ENCODE results near the gene HDAC4. TPM values are rescaled to one million over a fixed set of nuclear protein-coding genes. Genes with fewer than 3 reads are reported as not detected.

The HDAC4 gene
- total RNA-seq, 2 donors from 2014 or later = 38.7 to 50.9 TPM

DNA sequence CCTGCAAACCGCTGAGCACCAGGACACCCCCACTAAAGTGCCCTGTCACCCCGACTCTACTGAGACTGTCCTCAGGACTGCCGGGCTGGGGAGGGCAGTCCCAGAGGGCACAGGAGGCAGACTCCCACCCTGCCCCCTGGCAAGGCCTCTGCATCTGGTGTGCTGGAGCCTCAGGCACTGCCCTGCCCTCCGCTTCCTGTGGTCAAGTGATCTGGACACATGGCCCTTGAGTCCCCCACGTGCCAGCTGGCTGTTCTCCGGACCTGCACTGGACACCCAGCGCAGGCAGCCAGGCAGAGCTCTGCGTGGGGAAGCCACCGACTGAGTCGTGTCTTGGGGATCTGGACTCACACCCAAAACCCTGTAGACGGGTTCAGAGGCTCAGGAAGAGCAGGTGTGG lies 335.3 kb downstream of the HDAC4 start:
- DNase-seq = no peak
- no peak for ATAC-seq
- intact Hi-C loops (cut with DNase I, micrococcal nuclease) = no loop called here

DNA sequence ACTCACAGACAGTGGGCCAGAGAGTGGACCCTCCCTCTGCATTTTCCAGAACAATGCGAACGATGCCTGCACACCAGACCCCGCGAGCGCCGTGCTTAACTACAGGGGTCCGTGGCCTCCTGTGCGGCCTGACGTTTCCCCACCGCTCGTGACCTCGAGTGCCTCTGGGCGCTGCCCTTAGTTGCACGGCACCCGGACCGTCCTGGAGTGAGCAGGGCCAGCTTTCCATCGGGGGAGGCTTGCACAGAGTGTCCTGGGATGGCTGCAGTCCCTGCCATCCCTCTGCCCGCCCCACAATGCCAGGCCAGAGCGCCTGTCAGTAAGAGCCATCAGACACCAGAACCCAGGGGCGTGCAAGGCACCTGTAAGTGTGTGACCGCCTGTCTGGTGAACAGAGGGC lies 335.9 kb downstream of the HDAC4 start:
- DNase-seq (no peak), ATAC-seq (no peak)
- intact Hi-C loops (cut with DNase I, micrococcal nuclease) = no loop called here

DNA sequence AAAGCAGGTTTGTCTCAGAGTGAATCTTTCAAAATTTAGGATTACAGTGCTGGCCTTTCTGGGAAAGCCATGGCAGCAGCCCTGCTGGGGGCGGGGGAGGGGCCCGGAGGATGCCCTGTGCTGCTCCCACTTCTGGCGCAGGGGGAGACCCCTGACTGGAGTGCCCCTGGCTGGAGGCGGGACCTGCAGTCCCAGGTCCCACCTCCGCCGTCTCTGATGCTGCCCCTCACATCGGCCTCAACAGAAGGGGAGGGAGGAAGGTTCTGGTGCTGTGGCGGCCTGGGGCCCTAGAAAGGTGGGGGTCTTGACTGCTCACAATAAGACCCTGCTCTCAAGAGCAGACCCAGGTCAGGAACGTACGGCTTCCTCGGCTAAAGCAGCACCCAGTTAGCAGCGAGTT lies 336.6 kb downstream of the HDAC4 start:
- DNase-seq (no peak), ATAC-seq (no peak)
- intact Hi-C loops (cut with DNase I, micrococcal nuclease) = no loop called here

DNA sequence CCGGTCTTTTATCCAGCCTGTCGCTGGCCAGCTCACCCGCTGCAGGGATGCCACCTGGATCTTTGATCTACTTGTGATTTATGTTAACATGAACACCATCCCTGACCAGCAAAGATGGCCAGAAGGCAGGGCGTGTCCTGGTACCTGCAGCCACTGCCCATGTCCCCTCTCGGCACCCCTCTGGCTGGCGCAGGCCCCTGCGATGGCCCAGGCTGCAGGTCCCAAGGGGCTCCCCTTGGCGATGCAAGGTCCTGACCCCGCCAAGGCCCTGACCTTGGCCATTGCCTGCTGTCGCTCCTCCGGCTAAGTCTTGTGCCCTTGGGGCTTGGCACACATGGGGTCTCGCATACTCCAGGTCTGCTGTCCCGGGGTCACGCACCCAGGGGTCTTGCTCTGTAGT lies 338.1 kb downstream of the HDAC4 start:
- DNase-seq (no peak), ATAC-seq (no peak)
- intact Hi-C loops (cut with DNase I, micrococcal nuclease) = no loop called here

DNA sequence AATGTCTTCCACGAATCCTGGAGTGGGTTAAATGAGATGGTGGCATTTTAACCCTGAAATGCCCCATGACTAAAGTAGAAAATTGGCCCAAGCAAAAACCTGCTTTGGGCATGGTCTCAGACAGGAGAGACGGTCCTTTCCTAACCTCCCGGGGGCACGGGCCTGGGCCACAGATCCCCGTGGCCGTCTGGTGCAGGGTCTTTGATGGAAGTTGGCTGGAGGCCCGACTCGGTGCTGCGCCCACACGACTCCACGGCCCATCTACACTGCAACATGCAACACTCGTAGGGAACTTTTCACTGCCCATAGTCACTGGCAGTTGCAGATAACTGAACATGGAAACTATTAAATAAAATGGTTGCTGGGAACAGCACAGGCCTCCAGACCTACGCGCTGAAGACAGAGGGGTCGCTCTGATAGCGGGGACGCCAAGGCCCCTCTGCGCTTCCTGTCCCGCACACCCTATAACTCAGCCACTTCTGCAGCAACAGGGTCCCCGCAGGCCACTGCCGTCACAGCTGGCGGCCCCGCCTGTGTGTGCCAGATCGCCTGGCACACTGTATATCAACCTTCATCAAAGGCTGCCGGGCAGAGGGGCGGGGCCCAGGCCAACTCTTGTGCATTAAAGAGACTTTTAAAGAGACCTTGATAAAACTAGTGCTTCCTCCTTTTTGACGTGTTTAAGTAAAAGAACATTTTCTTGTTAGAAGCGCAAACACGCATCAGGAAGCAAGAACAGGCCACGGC lies 338.8 kb downstream of the HDAC4 start:
- intact Hi-C loops (cut with DNase I, micrococcal nuclease) = no loop called here
- DNase-seq = peak in 1 of 2 donors; percentile 71
- ATAC-seq = peak; percentile 91

DNA sequence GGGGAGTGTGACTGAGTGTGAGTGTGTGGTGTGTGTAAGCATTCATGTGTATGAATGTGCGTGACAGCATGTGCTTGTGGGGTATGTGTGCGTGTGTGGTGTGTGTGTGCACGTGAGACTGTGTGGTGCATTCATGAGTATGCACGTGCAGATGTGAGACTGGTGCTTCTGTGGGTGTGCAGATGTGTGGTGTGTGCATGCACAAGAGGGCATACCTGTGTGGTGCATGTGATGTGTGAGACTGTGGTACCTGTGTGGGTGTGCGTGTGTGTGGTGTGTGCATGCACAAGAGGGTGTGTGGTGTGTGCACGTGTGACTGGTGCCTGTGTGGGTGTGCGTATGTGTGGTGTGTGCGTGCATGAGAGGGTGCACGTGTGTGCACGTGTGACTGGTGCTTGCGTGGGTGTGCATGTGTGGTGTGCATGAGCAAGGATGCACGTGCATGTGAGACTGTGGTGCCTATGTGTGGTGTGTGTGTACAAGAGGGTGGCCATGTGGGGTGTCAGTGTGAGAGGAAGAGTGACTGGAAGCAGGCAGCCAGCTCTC lies 339.6 kb downstream of the HDAC4 start:
- DNase-seq = no peak
- intact Hi-C loops (cut with DNase I, micrococcal nuclease) = no loop called here

DNA sequence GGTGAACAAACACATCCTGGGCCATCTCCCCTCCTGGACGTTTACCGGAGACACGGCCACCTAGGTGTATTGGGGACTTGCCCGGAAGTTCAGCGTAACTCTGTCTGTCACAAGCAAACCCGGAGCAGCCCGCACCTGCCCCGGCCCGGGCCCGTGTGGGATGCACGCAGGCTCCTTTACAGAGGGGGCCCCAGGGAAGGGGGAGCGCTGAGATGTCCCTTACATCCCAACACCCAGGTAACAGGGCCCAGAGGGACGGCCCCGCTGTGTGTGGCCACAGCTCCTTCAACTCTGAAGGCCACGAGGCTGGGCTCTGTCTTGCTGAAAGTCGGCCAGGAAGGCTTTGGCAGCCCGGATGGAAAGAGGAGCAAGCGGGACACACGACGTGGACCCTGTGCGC lies 340.1 kb downstream of the HDAC4 start:
- no peak for ATAC-seq
- DNase-seq = no peak
- intact Hi-C loops (cut with DNase I, micrococcal nuclease) = no loop called here

More for the DNA sequence above, 339.6 kb downstream of the HDAC4 start:
- ATAC-seq = no peak

DNA sequence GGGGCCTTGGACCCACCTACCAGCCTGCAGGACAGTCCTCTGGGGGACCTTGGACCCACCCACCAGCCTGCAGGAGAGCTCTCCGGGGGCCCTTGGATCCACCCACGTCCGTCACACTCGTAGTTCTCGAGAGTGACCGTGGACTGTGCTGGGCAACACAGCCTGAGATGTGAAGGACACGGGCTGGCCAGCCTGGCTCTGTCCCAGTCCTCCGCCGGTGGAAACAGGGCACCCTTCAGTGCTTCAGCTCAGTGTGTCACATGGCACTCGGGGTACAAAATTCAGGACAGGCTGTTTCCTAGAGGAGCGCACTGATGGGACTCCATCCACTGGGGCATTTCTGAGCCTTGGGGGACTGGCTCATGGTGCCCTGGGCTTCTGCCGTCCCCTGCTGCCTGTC lies 341.0 kb downstream of the HDAC4 start:
- intact Hi-C loops (cut with DNase I, micrococcal nuclease) = no loop called here
- no peak for DNase-seq
- no peak for ATAC-seq

DNA sequence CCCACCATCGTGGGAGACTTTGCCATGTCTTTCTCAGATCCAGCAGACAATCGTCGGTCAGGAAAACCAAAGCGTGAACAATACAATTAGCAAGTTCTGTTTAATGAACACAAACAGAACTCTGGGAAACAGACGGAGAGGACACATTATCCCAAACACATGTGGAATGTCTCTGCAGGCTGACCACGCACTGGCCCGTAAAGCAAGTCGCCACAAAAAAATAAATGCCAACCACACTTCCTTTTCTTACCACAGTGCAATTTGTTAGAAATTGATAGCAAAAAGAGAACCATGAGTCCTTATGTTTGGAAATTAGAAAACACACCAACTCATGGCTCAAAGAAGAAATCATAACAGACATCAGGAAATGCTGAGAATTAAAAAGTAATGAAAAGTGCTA lies 342.1 kb downstream of the HDAC4 start:
- intact Hi-C loops (cut with DNase I, micrococcal nuclease) = no loop called here
- no peak for DNase-seq
- ATAC-seq = no peak

DNA sequence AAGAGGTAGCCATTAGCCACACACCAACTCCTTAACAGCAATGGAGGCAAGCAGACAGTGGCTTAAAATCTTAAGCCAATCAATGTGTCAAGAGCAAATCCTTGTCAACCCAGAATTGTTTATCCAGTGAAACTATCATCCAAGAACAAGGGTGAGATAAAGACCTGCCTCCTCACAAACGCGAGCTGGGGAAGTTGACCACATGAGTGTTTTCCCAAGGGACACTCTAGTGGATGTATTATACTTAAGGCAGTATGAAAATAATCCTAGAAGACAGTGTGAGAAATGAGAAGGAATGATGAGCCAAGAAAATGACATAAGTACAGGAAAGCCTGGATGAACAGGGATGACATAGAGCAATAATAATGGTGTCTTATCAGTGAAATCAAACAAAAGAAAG lies 343.3 kb downstream of the HDAC4 start:
- intact Hi-C loops (cut with DNase I, micrococcal nuclease) = no loop called here
- DNase-seq = no peak
- ATAC-seq = no peak

DNA sequence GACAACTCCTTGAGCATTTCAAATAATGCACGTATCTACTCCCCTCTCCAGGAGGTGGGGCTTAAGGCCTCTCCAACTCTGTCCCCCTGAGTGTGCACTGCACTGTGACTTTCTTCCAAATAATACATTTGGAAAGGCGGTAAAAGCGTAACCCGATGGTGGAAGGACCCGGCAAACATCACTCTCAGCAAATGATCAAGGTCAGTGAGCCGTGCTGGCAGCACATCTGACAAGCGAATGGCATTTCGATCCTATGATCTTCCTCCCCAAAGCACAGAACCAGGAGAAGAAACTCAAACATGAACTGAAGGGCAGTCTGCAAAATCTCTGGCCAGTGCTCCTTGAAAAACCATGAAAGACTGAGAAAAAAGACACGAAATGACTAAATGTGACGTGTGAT lies 344.2 kb downstream of the HDAC4 start:
- ATAC-seq (no peak), DNase-seq (no peak)
- intact Hi-C loops (cut with DNase I, micrococcal nuclease) = no loop called here

DNA sequence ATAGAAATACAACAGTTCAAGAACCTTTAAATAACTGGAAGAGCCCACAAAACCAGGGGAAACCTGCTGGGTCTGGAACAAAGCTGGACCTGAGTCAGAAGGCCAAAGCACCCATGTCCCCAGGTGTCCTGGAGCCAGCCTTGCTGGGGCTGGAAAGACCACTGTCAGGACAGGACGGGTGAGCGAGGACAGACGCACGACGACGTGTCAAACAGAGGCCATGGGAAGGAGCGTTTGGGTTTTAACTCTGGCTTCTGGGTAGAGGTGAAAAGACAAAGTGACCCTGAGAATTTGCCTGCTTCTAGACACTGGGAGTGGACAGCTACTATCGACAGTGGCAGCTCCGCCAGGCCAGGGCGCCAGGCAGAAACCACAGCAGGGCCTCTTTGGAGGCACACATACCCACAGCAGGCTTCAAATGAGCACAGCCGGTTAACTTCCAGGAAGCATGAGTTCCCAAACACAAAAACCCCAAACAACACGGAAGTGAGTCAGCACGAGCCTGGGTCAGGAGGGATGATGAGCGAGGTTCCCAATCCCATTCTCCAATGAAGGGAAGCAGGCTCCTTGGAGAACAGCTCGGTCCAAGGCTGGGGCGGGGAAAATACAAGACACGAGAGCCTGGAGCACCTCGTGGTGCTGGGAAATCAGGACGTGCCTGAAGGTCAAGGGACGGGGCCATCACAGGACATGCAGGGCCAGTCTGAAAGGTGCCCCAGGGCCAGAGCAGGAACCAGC lies 344.9 kb downstream of the HDAC4 start:
- DNase-seq (no peak), ATAC-seq (no peak)
- intact Hi-C loops (cut with DNase I, micrococcal nuclease) = no loop called here

DNA sequence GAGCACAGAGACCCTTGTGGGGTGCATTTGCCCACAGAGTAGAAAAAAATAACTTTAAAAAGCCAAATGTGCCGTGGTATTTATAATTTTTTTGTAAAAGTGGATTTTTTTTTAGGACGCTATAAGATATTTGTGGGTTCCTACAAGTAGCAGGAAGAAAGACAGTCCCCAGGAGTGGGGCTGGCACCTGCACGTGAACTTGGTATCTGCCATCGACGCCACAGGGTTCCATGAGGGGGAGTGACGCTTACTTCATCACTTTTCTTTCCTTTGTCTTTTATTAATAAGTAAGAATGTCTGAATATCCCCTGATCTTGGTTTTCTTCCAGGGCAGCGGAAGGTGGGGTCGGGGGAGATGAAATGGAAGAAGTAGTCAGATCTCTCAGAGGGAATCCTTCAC lies 345.9 kb downstream of the HDAC4 start:
- no peak for ATAC-seq
- intact Hi-C loops (cut with DNase I, micrococcal nuclease) = no loop called here
- no peak for DNase-seq

DNA sequence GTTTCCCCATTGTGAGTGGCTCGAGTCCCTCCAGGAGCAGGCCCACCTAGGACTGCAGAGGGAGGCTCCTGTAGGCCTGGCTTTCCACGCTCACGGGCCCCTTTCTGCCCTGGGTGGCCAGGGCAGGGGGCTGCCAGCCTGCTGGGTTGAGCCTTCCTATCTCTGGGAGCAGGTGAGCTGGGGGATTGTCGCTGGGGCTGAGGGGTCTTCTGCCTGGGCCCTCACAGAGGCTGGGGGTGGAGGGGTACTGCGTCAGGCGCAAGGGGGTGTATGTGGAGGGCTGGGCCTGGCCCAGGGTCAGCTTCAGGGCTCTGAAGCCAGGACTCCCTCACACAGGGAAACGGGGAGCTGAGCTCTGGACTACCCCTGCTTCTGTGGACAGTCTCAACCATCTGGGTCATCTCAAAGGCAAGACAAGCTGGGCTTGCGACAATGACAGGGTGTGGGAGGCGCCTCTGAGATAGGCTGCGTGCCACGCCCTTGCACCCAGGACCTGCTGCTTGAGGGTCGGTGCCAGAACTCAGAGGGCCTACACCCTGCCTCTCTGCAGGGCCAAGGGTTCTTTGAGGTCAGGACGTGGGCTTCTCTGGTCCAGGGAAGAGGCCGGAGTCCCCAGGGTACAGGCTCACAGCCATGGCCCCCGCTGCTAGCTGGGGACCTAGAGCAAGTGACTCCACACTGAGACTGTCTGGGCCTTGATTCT lies 346.9 kb downstream of the HDAC4 start:
- ATAC-seq = no peak
- no peak for DNase-seq
- intact Hi-C loops (cut with DNase I, micrococcal nuclease) = no loop called here

DNA sequence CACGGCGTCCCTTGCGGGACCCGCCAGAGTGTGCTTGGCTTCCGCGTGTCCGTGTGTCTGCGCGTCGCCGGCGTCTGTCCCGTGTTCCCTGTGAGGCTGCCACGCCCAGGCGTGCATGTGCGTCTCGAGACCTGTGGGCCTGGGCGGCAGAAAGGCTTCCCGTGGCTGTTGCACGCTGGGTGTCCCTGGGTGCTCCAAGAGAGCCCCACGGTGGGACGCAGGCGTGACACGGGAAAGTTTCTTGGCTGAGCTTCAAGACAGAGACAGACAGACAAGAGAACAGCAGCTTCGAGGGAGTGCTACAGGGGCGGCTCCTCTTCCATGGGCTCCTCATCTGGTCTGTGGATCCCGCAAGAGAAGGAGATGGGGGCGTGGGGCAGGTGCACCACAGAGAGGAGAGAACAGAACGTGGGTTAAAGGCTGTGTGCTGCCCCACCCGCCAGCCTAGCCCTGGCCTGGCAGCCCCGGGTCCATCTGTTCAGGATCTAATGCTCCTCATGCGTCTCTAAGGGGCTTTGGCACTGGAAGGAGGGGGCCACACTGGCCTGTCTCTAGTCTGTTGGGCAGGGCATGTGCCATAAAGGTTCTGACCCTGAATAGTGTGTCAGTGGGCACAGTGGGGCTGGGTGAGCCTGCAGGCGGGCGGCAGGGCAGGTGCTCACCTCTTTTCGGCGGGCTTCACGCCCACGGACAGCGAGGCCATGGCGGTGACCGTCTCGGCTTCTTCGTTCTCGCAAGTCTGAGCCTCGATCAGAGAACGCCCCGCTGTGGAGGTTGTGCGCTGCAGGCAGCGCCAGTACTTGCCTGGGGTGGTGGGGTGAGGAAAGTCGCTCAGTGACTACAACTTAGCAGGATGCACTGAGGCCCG lies 347.8 kb downstream of the HDAC4 start:
- intact Hi-C loops (cut with DNase I, micrococcal nuclease) = no loop called here
- ATAC-seq = no peak
- no peak for DNase-seq

DNA sequence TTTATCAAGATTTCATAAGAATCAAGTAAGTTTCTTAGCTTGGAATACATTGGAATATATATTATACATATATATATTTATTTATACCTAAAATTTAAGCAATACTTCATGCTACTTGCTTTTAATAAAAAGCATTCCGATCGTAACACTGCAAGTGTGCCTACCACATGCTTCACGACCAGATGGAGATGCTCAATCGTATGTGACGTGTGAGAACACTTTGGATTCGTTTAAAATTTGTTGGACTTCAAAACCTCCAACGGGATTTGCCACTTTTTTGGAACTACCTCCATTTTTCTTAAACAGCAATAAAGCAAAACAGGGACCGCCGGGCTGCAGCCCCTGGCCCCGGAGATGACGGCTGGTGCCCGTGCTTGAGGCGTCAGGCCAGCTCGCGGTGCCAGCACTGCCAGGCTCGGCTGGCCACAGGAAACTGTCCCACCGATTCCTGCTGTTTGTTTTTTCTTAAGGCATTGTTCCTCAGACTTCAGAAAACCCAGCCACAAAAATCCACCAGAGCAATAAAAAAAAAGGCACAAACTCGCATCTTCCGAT lies 348.9 kb downstream of the HDAC4 start:
- intact Hi-C loops (cut with DNase I, micrococcal nuclease) = no loop called here
- ATAC-seq = no peak
- DNase-seq = no peak

DNA sequence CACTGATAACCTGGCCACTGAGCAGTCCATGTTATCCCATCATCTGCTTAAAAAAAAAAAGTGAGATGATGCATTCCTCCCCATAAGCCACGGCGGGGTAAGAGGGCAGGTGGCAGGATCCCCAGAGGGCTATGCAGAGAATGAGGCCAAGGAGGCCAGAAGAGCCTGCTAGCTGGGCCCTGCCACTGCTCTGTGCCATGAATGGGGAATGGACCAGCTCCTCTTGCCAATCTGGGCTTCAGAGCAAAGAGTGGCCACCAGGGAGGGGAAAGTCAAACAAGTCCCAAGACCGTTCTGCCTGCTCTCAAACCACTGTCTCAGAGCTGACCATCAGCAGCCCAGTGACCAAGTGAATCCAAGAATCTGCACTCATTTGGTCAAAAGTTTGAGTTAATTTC lies 350.6 kb downstream of the HDAC4 start:
- intact Hi-C loops (cut with DNase I, micrococcal nuclease) = no loop called here
- ATAC-seq = no peak
- DNase-seq = no peak

DNA sequence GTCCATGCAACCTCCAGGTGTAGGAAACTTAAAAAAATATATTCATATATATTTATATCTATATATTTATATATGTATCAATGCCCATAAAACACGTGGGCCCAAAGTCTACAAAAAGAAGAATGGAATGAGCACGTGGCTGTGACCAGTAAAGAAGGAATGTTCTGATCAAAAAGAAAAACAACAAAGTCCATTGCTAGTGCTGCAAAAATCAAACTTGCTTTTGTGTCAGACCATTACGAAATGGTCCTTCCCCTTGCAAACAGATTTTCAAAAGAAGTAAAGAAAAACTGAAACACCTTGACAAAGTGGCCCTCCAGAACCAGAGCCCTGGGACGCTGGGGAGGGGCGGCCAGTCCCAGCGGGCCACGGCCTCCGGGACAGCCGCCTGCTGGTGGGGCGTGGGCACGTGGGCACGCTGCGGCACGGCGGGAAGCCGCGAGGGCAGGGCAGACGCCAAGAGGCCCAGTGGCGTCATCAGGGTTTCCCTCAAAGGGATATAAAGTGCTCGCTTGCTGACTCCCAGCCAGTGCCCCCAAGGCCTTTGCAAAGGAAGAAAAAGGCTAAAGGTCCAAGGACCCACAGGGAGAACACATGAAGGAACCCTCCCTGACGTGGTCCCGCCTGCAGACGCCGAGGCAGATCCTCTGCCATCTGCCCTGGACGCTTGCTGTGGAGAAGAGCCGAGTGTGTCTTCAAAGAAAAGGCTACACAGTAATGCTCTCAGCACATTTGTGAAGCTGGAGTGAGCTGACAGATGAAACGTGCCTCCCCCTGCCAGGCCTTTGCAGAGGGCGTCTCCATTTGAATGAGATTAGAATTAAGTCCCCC lies 351.2 kb downstream of the HDAC4 start:
- ATAC-seq (no peak), DNase-seq (no peak)
- intact Hi-C loops (cut with DNase I, micrococcal nuclease) = no loop called here

Data from left colon (tissue), 2 donors.